Measurements from ENCODE around the gene HIF1A.
"Not testable (repeated sequence)": the region's sequence is repeated elsewhere in the genome, so short reads cannot be mapped to it uniquely, and the experiment has no call there.

HIF1A gene

GRCh38 chr14:61708693-61709092 lies 13.4 kb downstream of the HIF1A start:
- peaks cover 16% of the 10 kb centered on the region for H3K4me1 ChIP-seq (ENCODE audit: control insufficient read depth, insufficient read depth, low read length, poor library complexity, severe bottlenecking)
- H3K27ac ChIP-seq (ENCODE audit: low read depth, low read length, severe bottlenecking); H3K36me3 ChIP-seq (ENCODE audit: control insufficient read depth, insufficient read depth, low read length); H3K9me3 ChIP-seq (ENCODE audit: control insufficient read depth, low read length); H3K4me3 ChIP-seq (ENCODE audit: extremely low read depth, insufficient read depth, low read length, poor library complexity, severe bottlenecking): not testable (repeated sequence)
- 100% methylated on average over 1 of the region's 4 CpGs; no CpG with 5 or more reads in 1 of the 2 experiments for WGBS, 2 experiments (ENCODE audit: insufficient coverage in 2 of 2)

GRCh38 chr14:61710853-61711817 lies 15.8 kb downstream of the HIF1A start:
- H3K27ac ChIP-seq (ENCODE audit: low read depth, low read length, severe bottlenecking) = no peak overlapping the region
- 88 to 100% methylated on average over 1 to 5 of the region's 12 CpGs for WGBS, 2 experiments (ENCODE audit: insufficient coverage in 2 of 2)
- peaks cover 13% of the 10 kb centered on the region for H3K4me1 ChIP-seq (ENCODE audit: control insufficient read depth, insufficient read depth, low read length, poor library complexity, severe bottlenecking)
- peaks cover 5% of the 10 kb centered on the region for H3K36me3 ChIP-seq (ENCODE audit: control insufficient read depth, insufficient read depth, low read length)
- H3K9me3 ChIP-seq (ENCODE audit: control insufficient read depth, low read length) = peaks cover 6% of the 10 kb centered on the region
- no peak overlapping the region for H3K4me3 ChIP-seq (ENCODE audit: extremely low read depth, insufficient read depth, low read length, poor library complexity, severe bottlenecking)

GRCh38 chr14:61712137-61712536 lies 16.8 kb downstream of the HIF1A start:
- Histone ChIP-seq H3K9me3 (ENCODE audit: control insufficient read depth, low read length) (no peaks in the 10 kb centered on the region), H3K4me3 (ENCODE audit: extremely low read depth, insufficient read depth, low read length, poor library complexity, severe bottlenecking) (no peak overlapping the region), H3K36me3 (ENCODE audit: control insufficient read depth, insufficient read depth, low read length) (no peaks in the 10 kb centered on the region), H3K4me1 (ENCODE audit: control insufficient read depth, insufficient read depth, low read length, poor library complexity, severe bottlenecking) (peaks cover 18% of the 10 kb centered on the region), H3K27ac (ENCODE audit: low read depth, low read length, severe bottlenecking) (no peak overlapping the region)
- 100% methylated on average over 1 of the region's 1 CpG for WGBS, 2 experiments (ENCODE audit: insufficient coverage in 2 of 2)

- 67% methylated on average over 1 of the region's 4 CpGs; no CpG with 5 or more reads in 1 of the 2 experiments for WGBS, 2 experiments (ENCODE audit: insufficient coverage in 2 of 2)
- peaks cover 22% of the 10 kb centered on the region for H3K4me1 ChIP-seq (ENCODE audit: control insufficient read depth, insufficient read depth, low read length, poor library complexity, severe bottlenecking)
- no peak overlapping the region for H3K4me3 ChIP-seq (ENCODE audit: extremely low read depth, insufficient read depth, low read length, poor library complexity, severe bottlenecking)
- no peaks in the 10 kb centered on the region for H3K9me3 ChIP-seq (ENCODE audit: control insufficient read depth, low read length)
- H3K36me3 ChIP-seq (ENCODE audit: control insufficient read depth, insufficient read depth, low read length) = no peaks in the 10 kb centered on the region
- H3K27ac ChIP-seq (ENCODE audit: low read depth, low read length, severe bottlenecking) = no peak overlapping the region
Observed at GRCh38 chr14:61713724-61714437, 18.6 kb downstream of the HIF1A start.

GRCh38 chr14:61716956-61717355 lies 21.6 kb downstream of the HIF1A start:
- Histone ChIP-seq H3K36me3 (ENCODE audit: control insufficient read depth, insufficient read depth, low read length) (peaks cover 9% of the 10 kb centered on the region), H3K9me3 (ENCODE audit: control insufficient read depth, low read length) (no peaks in the 10 kb centered on the region), H3K4me3 (ENCODE audit: extremely low read depth, insufficient read depth, low read length, poor library complexity, severe bottlenecking) (no peak overlapping the region), H3K4me1 (ENCODE audit: control insufficient read depth, insufficient read depth, low read length, poor library complexity, severe bottlenecking) (peaks cover 21% of the 10 kb centered on the region), H3K27ac (ENCODE audit: low read depth, low read length, severe bottlenecking) (no peak overlapping the region)
- WGBS, 2 experiments (ENCODE audit: insufficient coverage in 2 of 2) = no CpG with 5 or more reads among the region's 1 CpG

- peaks cover 16% of the 10 kb centered on the region for H3K36me3 ChIP-seq (ENCODE audit: control insufficient read depth, insufficient read depth, low read length)
- peaks cover 17% of the 10 kb centered on the region for H3K4me1 ChIP-seq (ENCODE audit: control insufficient read depth, insufficient read depth, low read length, poor library complexity, severe bottlenecking)
- H3K27ac ChIP-seq (ENCODE audit: low read depth, low read length, severe bottlenecking) = no peak overlapping the region
- 50% methylated on average over 2 of the region's 2 CpGs; no CpG with 5 or more reads in 1 of the 2 experiments for WGBS, 2 experiments (ENCODE audit: insufficient coverage in 2 of 2)
- H3K9me3 ChIP-seq (ENCODE audit: control insufficient read depth, low read length) = no peaks in the 10 kb centered on the region
- no peak overlapping the region for H3K4me3 ChIP-seq (ENCODE audit: extremely low read depth, insufficient read depth, low read length, poor library complexity, severe bottlenecking)
Observed at GRCh38 chr14:61718039-61718438, 22.7 kb downstream of the HIF1A start.

- Histone ChIP-seq H3K9me3 (ENCODE audit: control insufficient read depth, low read length) (no peaks in the 10 kb centered on the region), H3K27ac (ENCODE audit: low read depth, low read length, severe bottlenecking) (no peak overlapping the region), H3K4me1 (ENCODE audit: control insufficient read depth, insufficient read depth, low read length, poor library complexity, severe bottlenecking) (peaks cover 17% of the 10 kb centered on the region), H3K4me3 (ENCODE audit: extremely low read depth, insufficient read depth, low read length, poor library complexity, severe bottlenecking) (no peak overlapping the region), H3K36me3 (ENCODE audit: control insufficient read depth, insufficient read depth, low read length) (peaks cover 30% of the 10 kb centered on the region)
- 60 to 80% methylated on average over 1 of the region's 5 CpGs for WGBS, 2 experiments (ENCODE audit: insufficient coverage in 2 of 2)
Observed at GRCh38 chr14:61719344-61720293, 24.3 kb downstream of the HIF1A start.

- 96 to 97% methylated on average over 4 to 6 of the region's 9 CpGs for WGBS, 2 experiments (ENCODE audit: insufficient coverage in 2 of 2)
- no peak overlapping the region for H3K27ac ChIP-seq (ENCODE audit: low read depth, low read length, severe bottlenecking)
- peaks cover 17% of the 10 kb centered on the region for H3K4me1 ChIP-seq (ENCODE audit: control insufficient read depth, insufficient read depth, low read length, poor library complexity, severe bottlenecking)
Observed at GRCh38 chr14:61720294-61720661, 25.0 kb downstream of the HIF1A start.

GRCh38 chr14:61720741-61721140 lies 25.4 kb downstream of the HIF1A start:
- WGBS, 2 experiments (ENCODE audit: insufficient coverage in 2 of 2) = 76% methylated on average over 5 of the region's 6 CpGs; no CpG with 5 or more reads in 1 of the 2 experiments
- Histone ChIP-seq H3K27ac (ENCODE audit: low read depth, low read length, severe bottlenecking) (no peak overlapping the region), H3K4me3 (ENCODE audit: extremely low read depth, insufficient read depth, low read length, poor library complexity, severe bottlenecking) (no peak overlapping the region), H3K4me1 (ENCODE audit: control insufficient read depth, insufficient read depth, low read length, poor library complexity, severe bottlenecking) (peaks cover 17% of the 10 kb centered on the region), H3K9me3 (ENCODE audit: control insufficient read depth, low read length) (no peaks in the 10 kb centered on the region), H3K36me3 (ENCODE audit: control insufficient read depth, insufficient read depth, low read length) (peaks cover 41% of the 10 kb centered on the region)

More at GRCh38 chr14:61720294-61720661, 25.0 kb downstream of the HIF1A start:
- Histone ChIP-seq H3K4me3 (ENCODE audit: extremely low read depth, insufficient read depth, low read length, poor library complexity, severe bottlenecking) (no peak overlapping the region), H3K9me3 (ENCODE audit: control insufficient read depth, low read length) (no peaks in the 10 kb centered on the region), H3K36me3 (ENCODE audit: control insufficient read depth, insufficient read depth, low read length) (peaks cover 36% of the 10 kb centered on the region)

GRCh38 chr14:61724133-61724532 lies 28.8 kb downstream of the HIF1A start:
- H3K36me3 ChIP-seq (ENCODE audit: control insufficient read depth, insufficient read depth, low read length) = peaks cover 74% of the 10 kb centered on the region
- no peak overlapping the region for H3K4me3 ChIP-seq (ENCODE audit: extremely low read depth, insufficient read depth, low read length, poor library complexity, severe bottlenecking)
- peaks cover 5% of the 10 kb centered on the region for H3K4me1 ChIP-seq (ENCODE audit: control insufficient read depth, insufficient read depth, low read length, poor library complexity, severe bottlenecking)
- H3K27ac ChIP-seq (ENCODE audit: low read depth, low read length, severe bottlenecking) = no peak overlapping the region
- no CpG with 5 or more reads among the region's 2 CpGs for WGBS, 2 experiments (ENCODE audit: insufficient coverage in 2 of 2)
- H3K9me3 ChIP-seq (ENCODE audit: control insufficient read depth, low read length) = no peaks in the 10 kb centered on the region
